HCT116 (cell line): Measurements from ENCODE around the gene MAML2. TPM values are rescaled to one million over a fixed set of nuclear protein-coding genes. Genes with fewer than 3 reads are reported as not detected.

ENCODE experiments used
- ATAC-seq: fragments of 200-7000 bp; cut with Tn5 transposase; 2 replicates; pipeline ENCODE4 v1.9.1; 2020; ENCODE audit warnings: mild to moderate bottlenecking, moderate library complexity
- BruUV-seq: library from RNA; stranded (reverse); fragments of 400-500 nt; replicated peaks from 2 replicates; lab custom pipeline; 2021; lab: Mats Ljungman, UMichigan
- CTCF ChIA-PET: fragments of 300-600 bp; sonication (Branson Sonifier 250); formaldehyde crosslinking; loops from one replicate; lab custom pipeline; 2021; ENCODE audit warnings: antibody characterized with exemption; lab: Charles Lee
- POLR2A ChIA-PET: fragments of 300-600, 350-600 bp; sonication (Branson Sonifier 250); formaldehyde crosslinking; loops from one replicate; lab custom pipeline; 2021; ENCODE audit warnings: antibody characterized with exemption; lab: Charles Lee
- RAD21 ChIA-PET, 2 experiments: fragments of 300-600 bp; sonication (Branson Sonifier 250); formaldehyde crosslinking; loops; one replicate each; lab custom pipeline; 2023; ENCODE audit warnings: low total read pairs in 2 of 2; ENCODE audit not compliant: uncharacterized antibody in 2 of 2, unreplicated experiment in 2 of 2, low non-redundant PET in 1 of 2; lab: Charles Lee
- DNase-seq: peaks from one replicate; pipeline ENCODE4 v3.0.0-alpha.2; 2010; ENCODE audit warnings: low read depth, low spot score
- H2AFZ ChIP-seq: fragments of 200-600 bp; shearing (Covaris generic), sonication (generic); 2 replicates; pipeline ENCODE4 v1.6.1; 2017; ENCODE audit warnings: low read depth, mixed run types, mixed read lengths, antibody characterized with exemption, low read length; ENCODE audit not compliant: poor library complexity, severe bottlenecking
- H3K27ac ChIP-seq: 2 replicates; pipeline ENCODE4 v1.5.1; 2012; ENCODE audit warnings: low read depth, low read length
- H3K27me3 ChIP-seq: fragments of 200-600 bp; sonication (generic); 2 replicates; pipeline ENCODE4 v1.6.1; 2016; ENCODE audit warnings: mixed run types, low read length, mixed read lengths; ENCODE audit not compliant: insufficient read depth
- H3K36me3 ChIP-seq, 2 experiments: fragments of 200-500 bp in 1 of 2; fragments of 200-600 bp in 1 of 2; sonication (Bioruptor generic) in 1 of 2; sonication (generic) in 1 of 2; 2 replicates each; pipeline versions ENCODE4 v1.5.1 to v1.6.1; 2014 to 2016; ENCODE audit warnings: low read length in 2 of 2, inconsistent platforms in 1 of 2, mixed read lengths in 1 of 2, mixed run types in 1 of 2; ENCODE audit not compliant: insufficient read depth in 2 of 2, control insufficient read depth in 1 of 2
- H3K4me1 ChIP-seq, 2 experiments: fragments of 200-600 bp in 1 of 2; sonication (generic) in 1 of 2; 2 replicates each; pipeline versions ENCODE4 v1.5.1 to v1.6.1; 2012 to 2017; ENCODE audit warnings: low read length in 2 of 2, inconsistent platforms in 1 of 2, mild to moderate bottlenecking in 1 of 2, mixed read lengths in 1 of 2, mixed run types in 1 of 2, moderate library complexity in 1 of 2; ENCODE audit not compliant: insufficient read depth in 2 of 2, control insufficient read depth in 1 of 2
- H3K4me2 ChIP-seq: fragments of 200-600 bp; sonication (generic); 2 replicates; pipeline ENCODE4 v1.6.1; 2017; ENCODE audit warnings: mixed run types, low read length, mixed read lengths
- H3K4me3 ChIP-seq, 2 experiments: fragments of 200-600 bp in 1 of 2; sonication (generic) in 1 of 2; replicated peaks in 1 of 2; 2 replicates each; pipeline ENCODE4 v1.5.1; 2011 to 2016; ENCODE audit warnings: low read length in 2 of 2, control low read depth in 1 of 2, low read depth in 1 of 2, mild to moderate bottlenecking in 1 of 2, mixed read lengths in 1 of 2, mixed run types in 1 of 2
- H3K79me2 ChIP-seq: fragments of 200-600 bp; sonication (generic); 2 replicates; pipeline ENCODE4 v1.6.1; 2017; ENCODE audit warnings: mild to moderate bottlenecking, mixed run types, low read length, moderate library complexity, mixed read lengths; ENCODE audit not compliant: insufficient read depth
- H3K9ac ChIP-seq: fragments of 200-600 bp; sonication (generic); 2 replicates; pipeline ENCODE4 v1.6.1; 2016; ENCODE audit warnings: low read length, mixed read lengths
- H3K9me2 ChIP-seq: fragments of 200-600 bp; sonication (generic), shearing (Covaris generic); 2 replicates; pipeline ENCODE4 v1.6.1; 2017; ENCODE audit warnings: mixed run types, mild to moderate bottlenecking, moderate library complexity; ENCODE audit not compliant: insufficient read depth
- H3K9me3 ChIP-seq, 2 experiments: fragments of 200-500 bp in 1 of 2; fragments of 200-600 bp in 1 of 2; sonication (Bioruptor generic) in 1 of 2; sonication (generic) in 1 of 2; 2 replicates each; pipeline ENCODE4 v1.6.1; 2014 to 2017; ENCODE audit warnings: low read length in 2 of 2, mixed read lengths in 2 of 2, inconsistent platforms in 1 of 2, low read depth in 1 of 2, mild to moderate bottlenecking in 1 of 2, mixed run types in 1 of 2, moderate library complexity in 1 of 2; ENCODE audit not compliant: control insufficient read depth in 1 of 2, insufficient read depth in 1 of 2
- H4K20me1 ChIP-seq: fragments of 200-600 bp; sonication (generic), shearing (Covaris generic); 2 replicates; pipeline ENCODE4 v1.6.1; 2017; ENCODE audit warnings: mixed run types, mild to moderate bottlenecking, moderate library complexity; ENCODE audit not compliant: insufficient read depth
- CTCF ChIP-seq, 3 experiments: fragments of 200-600 bp in 1 of 3; sonication (generic) in 1 of 3; IDR thresholded peaks in 2 of 3; conservative IDR thresholded peaks in 1 of 3; 2 replicates each; pipeline ENCODE4 v1.5.1; 2012 to 2017; ENCODE audit warnings: low read depth in 2 of 3, low read length in 2 of 3, antibody characterized with exemption in 1 of 3, borderline replicate concordance in 1 of 3, control low read depth in 1 of 3, mild to moderate bottlenecking in 1 of 3, mixed read lengths in 1 of 3, mixed run types in 1 of 3, moderate library complexity in 1 of 3; ENCODE audit not compliant: insufficient read depth in 1 of 3
- ELF1 ChIP-seq: IDR thresholded peaks from 2 replicates; pipeline ENCODE4 v1.6.1; 2012; ENCODE audit warnings: low read depth, borderline replicate concordance
- EZH2phosphoT487 ChIP-seq: fragments of 200-600 bp; IDR thresholded peaks from 2 replicates; pipeline ENCODE4 v1.6.1; 2018; ENCODE audit warnings: antibody characterized with exemption, borderline replicate concordance
- FOSL1 ChIP-seq: IDR thresholded peaks from 2 replicates; pipeline ENCODE4 v1.6.1; 2012; ENCODE audit warnings: low read depth
- JUND ChIP-seq: IDR thresholded peaks from 2 replicates; pipeline ENCODE4 v1.6.1; 2012
- POLR2A ChIP-seq: IDR thresholded peaks from 2 replicates; pipeline ENCODE4 v1.7.0; 2011; ENCODE audit warnings: borderline replicate concordance; ENCODE audit not compliant: insufficient read depth, insufficient read length; ENCODE audit errors: extremely low read depth
- POLR2AphosphoS5 ChIP-seq: IDR thresholded peaks from 2 replicates; pipeline ENCODE4 v1.6.1; 2011; ENCODE audit warnings: mild to moderate bottlenecking, low read depth, low read length, moderate library complexity
- SIN3A ChIP-seq: IDR thresholded peaks from 2 replicates; pipeline ENCODE4 v1.6.1; 2012; ENCODE audit warnings: low read depth
- SP1 ChIP-seq: IDR thresholded peaks from 2 replicates; pipeline ENCODE4 v1.6.1; 2012; ENCODE audit warnings: low read depth
- TCF7L2 ChIP-seq: IDR thresholded peaks from 2 replicates; pipeline ENCODE4 v1.7.0; 2011; ENCODE audit warnings: borderline replicate concordance, inconsistent platforms; ENCODE audit not compliant: insufficient read depth, insufficient read length; ENCODE audit errors: extremely low read depth
- ZNF274 ChIP-seq: fragments of 200-500 bp; sonication (Bioruptor generic); IDR thresholded peaks from 2 replicates; pipeline ENCODE4 v1.6.1; 2014; ENCODE audit warnings: mild to moderate bottlenecking, low read depth, low read length, inconsistent platforms
- intact Hi-C: fragments of 100-400 bp; cut with micrococcal nuclease; formaldehyde crosslinking; loops from 2 replicates; pipeline ENCODE4 v1.10.0; 2022
- total RNA-seq: library from RNA; stranded (reverse); gene quantifications from one replicate; pipeline ENCODE4 v1.2.1, GENCODE V29; 2021; ENCODE audit not compliant: unreplicated experiment
- TF ChIP-seq, protein P1 (sequence below): IDR thresholded peaks from 2 replicates; pipeline ENCODE4 v1.6.1; 2011; ENCODE audit warnings: mild to moderate bottlenecking, low read length, moderate library complexity; ENCODE audit not compliant: insufficient replicate concordance; ENCODE audit errors: extremely low read depth
- TF ChIP-seq, protein P2 (sequence below): IDR thresholded peaks from 2 replicates; pipeline ENCODE4 v1.6.1; 2012
- TF ChIP-seq, protein P3 (sequence below): IDR thresholded peaks from 2 replicates; pipeline ENCODE4 v1.6.1; 2012; ENCODE audit warnings: low read depth

The MAML2 gene
- total RNA-seq, 1 experiment from 2014 or later = 2.6 TPM

DNA sequence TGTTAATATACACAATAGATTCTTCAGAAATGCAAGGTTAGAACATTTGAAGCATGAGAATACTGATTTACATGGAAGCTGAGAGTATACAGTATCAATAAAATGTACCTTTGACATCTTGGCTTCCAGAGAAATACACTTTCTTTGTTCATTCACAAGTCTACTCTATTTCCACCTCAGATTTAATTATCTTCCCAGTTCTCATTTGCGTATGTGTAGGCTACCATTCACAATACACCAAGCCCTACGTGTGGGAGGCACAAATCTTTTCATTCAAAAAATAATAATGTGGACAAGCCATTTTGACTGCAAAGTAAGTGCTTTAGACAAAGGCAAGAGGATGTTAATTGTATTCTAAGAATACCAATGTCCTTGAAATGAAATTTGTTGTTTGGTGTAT lies 286.4 kb downstream of the MAML2 start:
- no TSS peak for BruUV-seq
- Histone ChIP-seq H3K4me1 (peaks cover 0 to 14% of the 10 kb centered on the region in 2 experiments; a peak in 3 of 4 replicates), H3K9me2 (no peaks in the 10 kb centered on the region), H3K9me3 (no peaks in the 10 kb centered on the region), H4K20me1 (no peaks in the 10 kb centered on the region), H3K4me3 (no peak overlapping the region), H2AFZ (no peak overlapping the region), H3K79me2 (no peaks in the 10 kb centered on the region), H3K4me2 (no peak overlapping the region), H3K36me3 (no peaks in the 10 kb centered on the region), H3K27ac (no peak overlapping the region), H3K27me3 (no peaks in the 10 kb centered on the region), H3K9ac (no peak overlapping the region)
- intact Hi-C loops = loop anchor here (5.0 kb wide), 1 partner anchor 219 kb away; no protein-coding TSS in a partner anchor
- TF ChIP-seq SIN3A (no peak), ELF1 (no peak), CTCF (IDR thresholded peaks at IDR 0.05 in 2 of 3, conservative IDR thresholded peaks at IDR 0.05 in 1 of 3; ENCODE audit: borderline replicate concordance in 1 of 3, insufficient read depth in 1 of 3, low read depth in 2 of 3, low read length in 2 of 3) (no peak), TCF7L2 (no peak), SP1 (no peak), FOSL1 (no peak), JUND (no peak), POLR2A (no peak), ZNF274 (no peak), EZH2phosphoT487 (no peak), POLR2AphosphoS5 (no peak)
- TF ChIP-seq, protein P1, sequence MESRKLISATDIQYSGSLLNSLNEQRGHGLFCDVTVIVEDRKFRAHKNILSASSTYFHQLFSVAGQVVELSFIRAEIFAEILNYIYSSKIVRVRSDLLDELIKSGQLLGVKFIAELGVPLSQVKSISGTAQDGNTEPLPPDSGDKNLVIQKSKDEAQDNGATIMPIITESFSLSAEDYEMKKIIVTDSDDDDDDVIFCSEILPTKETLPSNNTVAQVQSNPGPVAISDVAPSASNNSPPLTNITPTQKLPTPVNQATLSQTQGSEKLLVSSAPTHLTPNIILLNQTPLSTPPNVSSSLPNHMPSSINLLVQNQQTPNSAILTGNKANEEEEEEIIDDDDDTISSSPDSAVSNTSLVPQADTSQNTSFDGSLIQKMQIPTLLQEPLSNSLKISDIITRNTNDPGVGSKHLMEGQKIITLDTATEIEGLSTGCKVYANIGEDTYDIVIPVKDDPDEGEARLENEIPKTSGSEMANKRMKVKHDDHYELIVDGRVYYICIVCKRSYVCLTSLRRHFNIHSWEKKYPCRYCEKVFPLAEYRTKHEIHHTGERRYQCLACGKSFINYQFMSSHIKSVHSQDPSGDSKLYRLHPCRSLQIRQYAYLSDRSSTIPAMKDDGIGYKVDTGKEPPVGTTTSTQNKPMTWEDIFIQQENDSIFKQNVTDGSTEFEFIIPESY = no peak
- TF ChIP-seq, protein P2, sequence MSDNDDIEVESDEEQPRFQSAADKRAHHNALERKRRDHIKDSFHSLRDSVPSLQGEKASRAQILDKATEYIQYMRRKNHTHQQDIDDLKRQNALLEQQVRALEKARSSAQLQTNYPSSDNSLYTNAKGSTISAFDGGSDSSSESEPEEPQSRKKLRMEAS = no peak
- TF ChIP-seq, protein P3, sequence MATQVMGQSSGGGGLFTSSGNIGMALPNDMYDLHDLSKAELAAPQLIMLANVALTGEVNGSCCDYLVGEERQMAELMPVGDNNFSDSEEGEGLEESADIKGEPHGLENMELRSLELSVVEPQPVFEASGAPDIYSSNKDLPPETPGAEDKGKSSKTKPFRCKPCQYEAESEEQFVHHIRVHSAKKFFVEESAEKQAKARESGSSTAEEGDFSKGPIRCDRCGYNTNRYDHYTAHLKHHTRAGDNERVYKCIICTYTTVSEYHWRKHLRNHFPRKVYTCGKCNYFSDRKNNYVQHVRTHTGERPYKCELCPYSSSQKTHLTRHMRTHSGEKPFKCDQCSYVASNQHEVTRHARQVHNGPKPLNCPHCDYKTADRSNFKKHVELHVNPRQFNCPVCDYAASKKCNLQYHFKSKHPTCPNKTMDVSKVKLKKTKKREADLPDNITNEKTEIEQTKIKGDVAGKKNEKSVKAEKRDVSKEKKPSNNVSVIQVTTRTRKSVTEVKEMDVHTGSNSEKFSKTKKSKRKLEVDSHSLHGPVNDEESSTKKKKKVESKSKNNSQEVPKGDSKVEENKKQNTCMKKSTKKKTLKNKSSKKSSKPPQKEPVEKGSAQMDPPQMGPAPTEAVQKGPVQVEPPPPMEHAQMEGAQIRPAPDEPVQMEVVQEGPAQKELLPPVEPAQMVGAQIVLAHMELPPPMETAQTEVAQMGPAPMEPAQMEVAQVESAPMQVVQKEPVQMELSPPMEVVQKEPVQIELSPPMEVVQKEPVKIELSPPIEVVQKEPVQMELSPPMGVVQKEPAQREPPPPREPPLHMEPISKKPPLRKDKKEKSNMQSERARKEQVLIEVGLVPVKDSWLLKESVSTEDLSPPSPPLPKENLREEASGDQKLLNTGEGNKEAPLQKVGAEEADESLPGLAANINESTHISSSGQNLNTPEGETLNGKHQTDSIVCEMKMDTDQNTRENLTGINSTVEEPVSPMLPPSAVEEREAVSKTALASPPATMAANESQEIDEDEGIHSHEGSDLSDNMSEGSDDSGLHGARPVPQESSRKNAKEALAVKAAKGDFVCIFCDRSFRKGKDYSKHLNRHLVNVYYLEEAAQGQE = no peak
- ChIA-PET POLR2A (no interaction called here), CTCF (interaction anchor here (2.4 to 3.7 kb wide), 4 partner anchors 99 to 337 kb away, joined by 7 to 65 read pairs (median 20); partner anchors contain the start of genes CCDC82, JRKL and MAML2), RAD21 (interaction anchor here in 1 of 2 experiments (1.9 kb wide), 1 partner anchor 286 kb away, joined by 9 read pairs; the partner anchor contains the start of gene MAML2)
- ATAC-seq = no peak
- DNase-seq = no peak
